Transverse colon (tissue), 4 donors: ENCODE data around the gene MT1F. TPM values are rescaled to one million over a fixed set of nuclear protein-coding genes. Genes with fewer than 3 reads are reported as not detected.

ENCODE experiments used
- DNase-seq: peaks from one replicate; pipeline ENCODE4 v3.0.0-alpha.2; 2019
- H3K27ac ChIP-seq, 4 donors: fragments of 200-600 bp; sonication (generic); 2 replicates each; pipeline ENCODE4 v1.5.1; 2016 to 2018; ENCODE audit warnings: inconsistent platforms in 4 of 4
- H3K27me3 ChIP-seq: fragments of 200-600 bp; sonication (generic); 2 replicates; pipeline ENCODE4 v1.5.1; 2017; ENCODE audit warnings: inconsistent platforms
- H3K36me3 ChIP-seq, 4 donors: fragments of 200-600 bp; sonication (generic); 2 replicates each; pipeline ENCODE4 v1.5.1; 2017 to 2019; ENCODE audit warnings: inconsistent platforms in 4 of 4
- H3K4me1 ChIP-seq, 4 donors: fragments of 200-600 bp; sonication (generic); 2 replicates each; pipeline ENCODE4 v1.5.1; 2017 to 2020; ENCODE audit warnings: inconsistent platforms in 4 of 4
- H3K4me3 ChIP-seq, 4 donors: fragments of 200-600 bp; sonication (generic); 1 replicate in 1 of 4; 2 replicates in 3 of 4; pipeline versions ENCODE4 v1.5.1 to v1.6.1; 2017 to 2019; ENCODE audit warnings: inconsistent platforms in 4 of 4
- H3K9me3 ChIP-seq, 2 donors: fragments of 200-600 bp; sonication (generic); 2 replicates each; pipeline ENCODE4 v1.5.1; 2017 to 2019; ENCODE audit warnings: inconsistent platforms in 2 of 2
- CTCF ChIP-seq, 5 experiments: fragments of 200-600 bp in 3 of 5; fragments of 450-650 bp in 2 of 5; sonication (generic) in 3 of 5; IDR thresholded peaks; 1 replicate in 2 of 5; 2 replicates in 3 of 5; pipeline ENCODE4 v1.5.1; 2016 to 2017; ENCODE audit warnings: antibody characterized with exemption in 5 of 5, inconsistent platforms in 3 of 5, mild to moderate bottlenecking in 2 of 5, moderate library complexity in 1 of 5
- EP300 ChIP-seq: sonication (generic); formaldehyde crosslinking; IDR thresholded peaks from one replicate; pipeline ENCODE4 v1.6.1; 2017; ENCODE audit warnings: antibody characterized with exemption, low read depth
- POLR2A ChIP-seq: fragments of 450-650 bp; IDR thresholded peaks from one replicate; pipeline ENCODE4 v1.6.1; 2016; ENCODE audit warnings: antibody characterized with exemption, mild to moderate bottlenecking, moderate library complexity
- POLR2AphosphoS5 ChIP-seq, 3 donors: sonication (generic); formaldehyde crosslinking; IDR thresholded peaks; one replicate each; pipeline ENCODE4 v1.6.1; 2016; ENCODE audit warnings: antibody characterized with exemption in 3 of 3
- WGBS, 2 donors: methylation state at CpG; one replicate each; pipeline ENCODE4 v1.1.5; 2018; ENCODE audit warnings: low coverage in 1 of 2; 5-methylcytosine and 5-hydroxymethylcytosine counted together
- in situ Hi-C, 4 donors: fragments of 200-750 bp; cut with MboI; loops; one replicate each; pipeline versions ENCODE4 v1.15.0 to v1.15.1; 2017; ENCODE audit warnings: low sequenced_read_pairs in 3 of 4, low pct_ligation_motif_present in 1 of 4, low pct_unique_long_range_greater_than_20kb in 1 of 4
- intact Hi-C: fragments of 100-400 bp; cut with DNase I; formaldehyde crosslinking; loops from one replicate; pipeline ENCODE4 v1.15.1; 2023; ENCODE audit warnings: low total_unique reads
- total RNA-seq, 4 donors: library from RNA; depleted of rRNA; stranded (reverse); fragments of >200 nt; gene quantifications; one replicate each; pipeline ENCODE4 v1.1.0, GENCODE V29; 2016

Gene MT1F
- total RNA-seq, 4 donors from 2014 or later = 6.8 to 54.5 (median 18.9) TPM

GRCh38 chr16:56677474-56677873, 19.7 kb downstream of the MT1F start:
- no peak for TF ChIP-seq POLR2A
- H3K9me3 ChIP-seq = no peaks in the 10 kb centered on the region
- in situ Hi-C loops = no loop called here
- no peak overlapping the region for H3K27ac ChIP-seq
- H3K4me3 ChIP-seq = no peak overlapping the region
- H3K27me3 ChIP-seq = peaks cover 26% of the 10 kb centered on the region
- H3K36me3 ChIP-seq = no peaks in the 10 kb centered on the region
- WGBS, 2 donors = 81% methylated on average over 3 of the region's 3 CpGs; no CpG with 5 or more reads in 1 of the 2 donors
- intact Hi-C loops = no loop called here
- DNase-seq = no peak
- peaks cover 0 to 17% (median 7%) of the 10 kb centered on the region in 4 donors for H3K4me1 ChIP-seq

- no peak for DNase-seq
- H3K27me3 ChIP-seq = peaks cover 15% of the 10 kb centered on the region
- peaks cover 3 to 30% (median 18%) of the 10 kb centered on the region in 4 donors for H3K4me1 ChIP-seq
- no peaks in the 10 kb centered on the region for H3K9me3 ChIP-seq
- 93% methylated on average over 3 of the region's 3 CpGs; no CpG with 5 or more reads in 1 of the 2 donors for WGBS, 2 donors
- intact Hi-C loops = no loop called here
- no peaks in the 10 kb centered on the region for H3K36me3 ChIP-seq
- H3K4me3 ChIP-seq = no peak overlapping the region
- in situ Hi-C loops = no loop called here
- TF ChIP-seq POLR2AphosphoS5 (IDR thresholded peaks at IDR 0.05) (no peak), POLR2A (no peak), EP300 (no peak), CTCF (IDR thresholded peaks at IDR 0.05) (no peak)
- H3K27ac ChIP-seq = no peak overlapping the region
Observed at GRCh38 chr16:56679078-56679730, 21.4 kb downstream of the MT1F start.

- Histone ChIP-seq H3K27me3 (peaks cover 14% of the 10 kb centered on the region), H3K9me3 (no peaks in the 10 kb centered on the region), H3K27ac (no peak overlapping the region), H3K4me3 (no peak overlapping the region), H3K36me3 (no peaks in the 10 kb centered on the region), H3K4me1 (peaks cover 3 to 30% (median 18%) of the 10 kb centered on the region in 4 donors)
- TF ChIP-seq POLR2A (no peak), CTCF (IDR thresholded peaks at IDR 0.05) (no peak), EP300 (no peak)
- DNase-seq = no peak
- intact Hi-C loops (loop anchor here (5.0 kb wide), 2 partner anchors 53 to 73 kb away; partner anchors contain the start of genes MT1E and MT2A), in situ Hi-C loops (no loop called here)
- 82 to 86% methylated on average over 2 to 6 of the region's 6 CpGs for WGBS, 2 donors
Observed at GRCh38 chr16:56679818-56680217, 22.1 kb downstream of the MT1F start.

GRCh38 chr16:56681939-56682702, 24.4 kb downstream of the MT1F start, which contains the start of gene MT1X:
TSS of gene MT1X (plus strand) at chr16:56682470. CDS start at chr16:56682541, 71 bp downstream.
- Histone ChIP-seq H3K36me3 (no peaks in the 10 kb centered on the region), H3K27ac (peak within 1 kb of the TSS; percentile 79 to 87 (median 82)), H3K9me3 (no peaks in the 10 kb centered on the region), H3K4me3 (peak within 1 kb of the TSS; percentile 43 to 79 (median 55)), H3K4me1 (peaks cover 3 to 20% (median 11%) of the 10 kb centered on the region in 4 donors), H3K27me3 (no peaks in the 10 kb centered on the region)
- in situ Hi-C loops (no loop called here), intact Hi-C loops (loop anchor here (5.0 kb wide), 2 partner anchors 55 to 75 kb away; partner anchors contain the start of genes MT1E and MT2A)
- 0% methylated on average over 10 to 46 of the region's 49 CpGs for WGBS, 2 donors
- DNase-seq = peak; percentile 94
- TF ChIP-seq POLR2AphosphoS5 (IDR thresholded peaks at IDR 0.05) = peak in 2 of 3 donors; percentile 97
- peak; percentile 96 for TF ChIP-seq EP300
- TF ChIP-seq POLR2A = peak; percentile 97
- no peak for TF ChIP-seq CTCF (IDR thresholded peaks at IDR 0.05)
